Cerebellar nuclear complex (tissue), 1 donor: ENCODE data around the gene RCAN3.
"Not testable (repeated sequence)": the region's sequence is repeated elsewhere in the genome, so short reads cannot be mapped to it uniquely, and the experiment has no call there.

ENCODE experiments used
- DNase-seq, 2 experiments: peaks; one replicate each; lab custom pipeline; 2025; lab: John Stamatoyannopoulos, UW

Gene RCAN3

GRCh38 chr1:24514946-24515345 lies 12.3 kb downstream of the RCAN3 start:
- DNase-seq, result no peak

GRCh38 chr1:24515671-24516209 lies 13.1 kb downstream of the RCAN3 start:
- not testable (repeated sequence) for DNase-seq

- DNase-seq, result no peak
Measured at GRCh38 chr1:24516506-24516905, 13.9 kb downstream of the RCAN3 start.

- DNase-seq, result no peak
Measured at GRCh38 chr1:24517898-24518297, 15.3 kb downstream of the RCAN3 start.

- not testable (repeated sequence) for DNase-seq
Measured at GRCh38 chr1:24520282-24520681, 17.6 kb downstream of the RCAN3 start.

- DNase-seq, result no peak
Measured at GRCh38 chr1:24525606-24526005, 23.0 kb downstream of the RCAN3 start.

- no peak for DNase-seq
Measured at GRCh38 chr1:24526045-24526444, 23.4 kb downstream of the RCAN3 start.

GRCh38 chr1:24526940-24527542 lies 24.4 kb downstream of the RCAN3 start:
- no peak for DNase-seq

- no peak for DNase-seq
Measured at GRCh38 chr1:24528744-24529143, 26.1 kb downstream of the RCAN3 start.

GRCh38 chr1:24529292-24529691 lies 26.7 kb downstream of the RCAN3 start:
- not testable (repeated sequence) for DNase-seq

GRCh38 chr1:24535021-24535424 lies 32.4 kb downstream of the RCAN3 start:
- DNase-seq, result no peak

GRCh38 chr1:24535778-24536177 lies 33.1 kb downstream of the RCAN3 start:
- no peak for DNase-seq

GRCh38 chr1:24536391-24536840 lies 33.8 kb downstream of the RCAN3 start:
- DNase-seq, result no peak

- DNase-seq, result no peak
Measured at GRCh38 chr1:24540051-24540905, 37.6 kb downstream of the RCAN3 start.

GRCh38 chr1:24540906-24541710 lies 38.5 kb downstream of the RCAN3 start:
- no peak for DNase-seq

- no peak for DNase-seq
Measured at GRCh38 chr1:24541711-24542346, 39.2 kb downstream of the RCAN3 start.

- DNase-seq, result no peak
Measured at GRCh38 chr1:24544239-24544638, 41.6 kb downstream of the RCAN3 start.

GRCh38 chr1:24545662-24546061 lies 43.0 kb downstream of the RCAN3 start:
- no peak for DNase-seq

GRCh38 chr1:24547195-24547594 lies 44.6 kb downstream of the RCAN3 start:
- DNase-seq, result no peak

- DNase-seq, result no peak
Measured at GRCh38 chr1:24548070-24548469, 45.4 kb downstream of the RCAN3 start.

- DNase-seq, result not testable (repeated sequence)
Measured at GRCh38 chr1:24549210-24549609, 46.6 kb downstream of the RCAN3 start.
